Jurkat, Clone E6-1 (cell line): ENCODE measurements around the gene USP10.
"Not testable (repeated sequence)": the region's sequence is repeated elsewhere in the genome, so short reads cannot be mapped to it uniquely, and the experiment has no call there.

ENCODE experiments used
- DNase-seq: peaks from one replicate; pipeline ENCODE4 v3.0.0-alpha.2; 2011; ENCODE audit warnings: low read depth, low spot score
- H3K4me3 ChIP-seq: 2 replicates; pipeline ENCODE4 v1.5.1; 2011; ENCODE audit warnings: mild to moderate bottlenecking, low read length, control low read depth, moderate library complexity

The USP10 gene

GRCh38 chr16:84690088-84690819 lies 9.5 kb upstream of the USP10 start:
- H3K4me3 ChIP-seq: no peak overlapping the region
- no peak for DNase-seq

GRCh38 chr16:84692451-84693214 lies 7.2 kb upstream of the USP10 start:
- no peak overlapping the region for H3K4me3 ChIP-seq
- DNase-seq: no peak

GRCh38 chr16:84693869-84694268 lies 5.9 kb upstream of the USP10 start:
- not testable (repeated sequence) for H3K4me3 ChIP-seq, DNase-seq

DNA sequence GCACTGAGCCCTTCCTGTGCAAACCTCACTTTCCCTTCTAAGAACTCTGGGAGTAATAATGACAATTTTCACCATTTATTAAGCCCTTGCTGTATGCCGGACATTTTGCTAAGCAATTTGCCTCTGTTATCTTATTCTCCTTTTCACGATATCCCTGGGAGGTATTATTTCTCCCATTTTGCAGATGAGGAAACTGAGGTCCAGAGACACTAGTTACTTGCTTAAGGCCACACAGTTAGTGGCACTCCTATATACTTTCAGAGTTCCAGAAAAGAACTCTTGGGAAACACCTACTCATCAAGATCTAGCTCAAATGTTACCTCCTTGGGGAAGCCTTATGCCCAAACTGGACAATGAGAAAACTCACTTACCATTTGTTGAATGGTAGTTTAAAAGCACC lies 4.8 kb upstream of the USP10 start:
- no peak overlapping the region for H3K4me3 ChIP-seq
- no peak for DNase-seq

DNA sequence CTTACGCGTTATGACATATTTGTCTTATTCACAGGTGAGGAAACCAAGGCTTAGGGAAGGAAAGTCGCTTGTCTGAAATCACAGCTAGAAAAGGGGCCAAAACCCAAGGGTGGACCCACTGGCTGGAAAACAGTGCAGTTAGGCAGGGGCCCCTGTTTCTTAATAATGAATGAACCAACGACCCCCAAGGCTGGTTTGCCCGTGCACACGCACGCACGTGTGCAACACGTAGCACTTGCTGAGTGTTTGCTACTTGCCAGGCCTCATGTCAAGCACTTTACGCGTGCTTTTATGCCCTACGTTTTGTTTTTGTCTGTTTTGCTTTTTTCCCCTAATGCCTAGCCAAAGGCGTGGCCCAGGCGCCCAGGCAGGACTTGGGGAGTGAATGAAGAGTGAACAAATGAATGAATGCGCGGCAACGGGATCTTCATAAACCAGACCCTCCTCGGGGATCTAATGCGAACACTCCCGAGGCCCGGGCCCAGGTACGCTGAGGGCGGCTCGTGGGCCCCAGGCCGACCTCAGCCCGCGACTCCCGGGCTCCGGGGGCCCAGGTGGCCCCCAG lies 571 bp upstream of the USP10 start:
- H3K4me3 ChIP-seq: peak overlapping the region; percentile 88
- DNase-seq: no peak

- H3K4me3 ChIP-seq: peak overlapping the region; percentile 88
- peak; percentile 35 for DNase-seq
Observed at GRCh38 chr16:84700446-84701300, 873 bp downstream of the USP10 start.

DNA sequence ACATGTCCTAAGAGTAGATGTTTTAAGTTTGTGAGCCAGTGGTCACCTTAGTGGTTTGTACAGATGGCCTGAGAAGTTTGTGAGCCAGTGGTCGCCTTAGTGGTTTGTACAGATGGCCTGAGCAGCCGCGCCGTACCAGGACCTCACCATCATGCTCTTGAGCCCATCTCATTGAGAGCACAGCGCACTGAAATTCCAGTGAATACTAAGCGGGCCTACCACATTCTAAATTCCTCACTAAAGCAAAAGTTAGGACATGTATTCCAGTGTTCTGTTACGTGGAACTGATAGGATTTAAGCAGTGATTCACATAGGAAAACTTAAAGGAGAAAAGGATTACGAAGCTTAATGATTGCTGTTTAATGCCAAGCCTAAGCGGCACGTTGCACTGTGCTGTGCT lies 3.9 kb downstream of the USP10 start:
- no peak overlapping the region for H3K4me3 ChIP-seq
- DNase-seq: no peak

DNA sequence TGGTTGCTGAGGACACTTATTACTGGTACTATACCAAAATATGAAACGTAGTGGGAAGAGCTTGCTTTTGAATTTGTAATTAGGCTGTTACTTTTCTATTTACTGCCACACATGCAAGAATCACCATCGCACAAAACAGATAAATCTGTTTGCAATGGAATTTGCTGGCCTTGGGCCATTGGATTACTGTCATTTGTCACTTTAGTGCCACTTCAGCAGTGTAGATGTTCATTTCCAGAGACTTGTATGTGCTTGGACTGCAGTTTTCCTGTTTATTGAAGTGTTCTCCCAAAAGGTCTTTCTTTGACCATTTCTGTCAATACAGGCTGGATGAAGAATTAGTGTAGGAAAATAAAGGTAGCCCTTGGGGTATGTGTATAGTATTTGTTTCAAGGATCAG lies 4.5 kb downstream of the USP10 start:
- no peak for DNase-seq
- H3K4me3 ChIP-seq: no peak overlapping the region

- no peak for DNase-seq
- H3K4me3 ChIP-seq: no peak overlapping the region
Observed at GRCh38 chr16:84706856-84707255, 7.1 kb downstream of the USP10 start.

- H3K4me3 ChIP-seq: no peak overlapping the region
- no peak for DNase-seq
Observed at GRCh38 chr16:84709609-84710008, 9.8 kb downstream of the USP10 start.

DNA sequence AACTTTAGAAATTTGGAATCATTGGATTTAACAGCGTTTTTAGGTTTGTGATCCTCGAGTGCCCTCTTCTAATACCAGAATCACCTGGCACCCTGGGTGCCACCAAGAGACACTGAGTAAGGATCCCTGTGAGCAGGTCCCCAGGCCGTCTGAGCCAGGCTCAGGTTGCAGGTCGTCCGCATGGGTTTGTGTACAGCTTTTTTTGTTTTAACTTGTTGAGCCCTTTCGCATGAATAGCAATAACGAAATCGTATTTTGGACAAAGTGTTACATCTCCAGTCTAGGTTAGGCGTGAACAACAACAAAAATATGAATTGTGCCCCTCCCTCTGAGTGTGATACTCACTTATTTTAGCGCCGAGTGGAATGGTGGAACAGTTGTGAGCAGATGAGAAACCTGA lies 10.9 kb downstream of the USP10 start:
- no peak overlapping the region for H3K4me3 ChIP-seq
- DNase-seq: no peak

- DNase-seq: no peak
- H3K4me3 ChIP-seq: no peak overlapping the region
Observed at GRCh38 chr16:84712138-84712671, 12.4 kb downstream of the USP10 start.

DNA sequence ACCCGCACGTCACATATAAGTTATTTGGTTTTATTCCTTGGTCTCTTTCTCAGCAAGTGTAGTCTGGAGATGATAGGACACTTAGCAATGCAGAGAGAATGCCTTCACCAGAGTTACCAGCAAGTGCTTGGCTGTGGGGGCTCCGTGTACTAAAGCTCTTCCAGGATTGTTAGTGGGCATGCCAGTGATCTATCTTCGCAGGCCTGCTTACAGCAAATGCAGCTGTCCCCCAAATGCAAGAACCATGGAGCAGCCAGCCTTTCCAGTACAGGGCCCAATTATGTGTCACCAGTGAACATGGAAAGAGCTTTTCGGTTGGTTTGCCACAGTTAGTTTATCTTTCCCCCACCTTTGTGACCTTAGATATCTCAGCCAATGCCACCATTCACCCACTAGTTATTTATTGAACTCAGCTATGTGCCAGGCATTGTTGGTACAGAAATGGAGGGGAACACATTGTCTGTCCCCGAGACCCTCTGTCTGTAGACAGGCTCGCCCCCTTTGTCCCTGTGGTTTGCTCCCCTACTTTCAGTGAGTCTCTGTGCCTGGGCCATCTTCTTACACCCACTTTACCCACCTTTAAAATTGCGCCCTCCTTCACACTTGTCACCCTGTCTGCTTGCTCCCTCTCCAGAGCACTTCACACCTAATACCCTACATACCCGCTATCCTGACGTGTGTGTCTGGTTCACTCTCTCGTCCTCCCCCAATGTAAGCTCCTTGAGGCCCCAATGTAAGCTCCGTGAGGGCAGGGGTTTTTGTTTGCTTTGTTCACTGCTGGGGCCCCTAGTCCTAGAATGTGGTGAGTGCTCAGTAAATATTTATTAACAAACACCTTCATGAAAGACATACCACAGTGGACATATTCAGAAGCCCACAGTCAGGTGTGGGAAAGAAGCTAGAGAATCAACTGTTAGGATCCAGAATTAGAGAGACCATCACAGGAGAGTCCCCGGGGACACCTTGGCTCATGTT lies 13.3 kb downstream of the USP10 start:
- H3K4me3 ChIP-seq: no peak overlapping the region
- DNase-seq: no peak

- DNase-seq: no peak
- no peak overlapping the region for H3K4me3 ChIP-seq
Observed at GRCh38 chr16:84714028-84714427, 14.2 kb downstream of the USP10 start.

- no peak overlapping the region for H3K4me3 ChIP-seq
- no peak for DNase-seq
Observed at GRCh38 chr16:84715424-84715823, 15.6 kb downstream of the USP10 start.

DNA sequence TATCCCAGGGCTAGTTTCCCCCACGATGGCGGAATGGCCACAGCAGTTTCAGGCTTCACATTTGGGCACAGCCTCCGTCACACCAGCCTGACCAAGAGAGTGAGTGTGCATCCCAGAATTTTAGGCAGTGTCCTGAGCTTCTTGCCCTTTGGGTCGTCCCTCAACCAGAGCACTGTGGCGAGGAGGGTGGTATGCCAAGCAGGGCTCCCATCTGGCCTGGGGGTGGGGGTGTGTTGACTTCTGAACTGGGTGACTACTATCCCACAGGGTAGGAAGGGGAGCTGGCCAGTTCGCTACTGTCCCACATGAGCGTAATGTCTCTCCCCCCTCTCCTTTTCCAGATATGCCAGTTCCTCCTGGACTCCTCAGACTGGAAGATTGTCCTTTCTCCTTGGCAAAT lies 16.1 kb downstream of the USP10 start:
- H3K4me3 ChIP-seq: no peak overlapping the region
- DNase-seq: no peak

DNA sequence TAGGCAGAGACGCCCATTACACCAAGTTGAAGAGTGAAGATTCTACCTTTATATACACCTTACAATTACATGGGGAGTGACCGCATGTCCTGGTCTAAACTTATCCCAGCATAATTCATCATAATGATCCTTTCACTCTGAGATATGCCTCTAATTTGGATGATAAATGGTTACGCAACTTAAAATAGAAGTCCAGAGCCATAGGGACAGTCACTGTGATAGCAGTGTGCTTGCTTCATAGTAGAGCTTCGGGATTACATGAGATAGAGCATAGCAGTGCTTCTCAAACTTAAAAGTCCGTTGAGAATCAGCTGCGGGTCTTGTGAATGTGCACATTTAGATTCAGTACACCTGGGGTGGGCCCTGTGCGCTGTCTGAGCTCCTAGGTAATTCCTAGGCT lies 16.9 kb downstream of the USP10 start:
- DNase-seq: no peak

GRCh38 chr16:84717484-84717883 lies 17.7 kb downstream of the USP10 start:
- DNase-seq: no peak
- no peak overlapping the region for H3K4me3 ChIP-seq

More for the DNA sequence above, 16.9 kb downstream of the USP10 start:
- no peak overlapping the region for H3K4me3 ChIP-seq
